SU-DHL-6 (cell line): ENCODE results near the gene ACKR2.

Source experiments
- H2AFZ ChIP-seq: fragments of 200-600 bp; sonication (generic); 2 replicates; pipeline ENCODE4 v1.6.1; 2014; ENCODE audit warnings: low read depth, mild to moderate bottlenecking, moderate library complexity, mixed read lengths, antibody characterized with exemption, low read length; ENCODE audit not compliant: severe bottlenecking
- H3F3A ChIP-seq: fragments of 200-600 bp; shearing (Covaris generic); 2 replicates; pipeline ENCODE4 v1.6.0; 2016; ENCODE audit warnings: antibody characterized with exemption, mild to moderate bottlenecking; ENCODE audit not compliant: insufficient read depth
- H3K27ac ChIP-seq: fragments of 200-600 bp; sonication (generic); 2 replicates; pipeline ENCODE4 v1.5.1; 2016; ENCODE audit warnings: low read depth, mild to moderate bottlenecking, low read length, moderate library complexity, mixed read lengths
- H3K27me3 ChIP-seq: fragments of 200-600 bp; sonication (generic), shearing (Covaris generic); 2 replicates; pipeline ENCODE4 v1.6.0; 2014; ENCODE audit warnings: mild to moderate bottlenecking, low read length
- H3K36me3 ChIP-seq: fragments of 200-600 bp; sonication (generic); 2 replicates; pipeline ENCODE4 v1.6.1; 2014; ENCODE audit warnings: mild to moderate bottlenecking, low read length, mixed read lengths
- H3K4me2 ChIP-seq: fragments of 300-600, 200-600 bp; shearing (Covaris generic), sonication (generic); 2 replicates; pipeline ENCODE4 v1.6.0; 2014; ENCODE audit warnings: low read length, low read depth, mild to moderate bottlenecking; ENCODE audit not compliant: poor library complexity, severe bottlenecking
- H3K4me3 ChIP-seq: fragments of 200-600 bp; sonication (generic); 2 replicates; pipeline ENCODE4 v1.5.1; 2014; ENCODE audit warnings: antibody characterized with exemption, low read length, mild to moderate bottlenecking, mixed read lengths; ENCODE audit not compliant: insufficient read depth, poor library complexity, severe bottlenecking
- H3K79me2 ChIP-seq: fragments of 200-600 bp; sonication (generic); 2 replicates; pipeline ENCODE4 v1.6.1; 2014; ENCODE audit warnings: mild to moderate bottlenecking, low read length, moderate library complexity; ENCODE audit not compliant: insufficient read depth
- H3K9ac ChIP-seq: fragments of 200-600 bp; sonication (generic); 2 replicates; pipeline ENCODE4 v1.7.0; 2014; ENCODE audit warnings: mild to moderate bottlenecking, low read length
- H3K9me2 ChIP-seq: fragments of 200-600 bp; sonication (generic); replicated peaks from 2 replicates; pipeline ENCODE4 v1.6.1; 2014; ENCODE audit warnings: low read length; ENCODE audit not compliant: insufficient read depth
- H3K9me3 ChIP-seq: fragments of 200-600 bp; sonication (generic); 2 replicates; pipeline ENCODE4 v1.6.1; 2014; ENCODE audit warnings: low read length, mixed read lengths; ENCODE audit not compliant: insufficient read depth
- H4K20me1 ChIP-seq: fragments of 200-600 bp; sonication (generic); 2 replicates; pipeline ENCODE4 v1.6.1; 2014; ENCODE audit warnings: low read depth, mild to moderate bottlenecking, antibody characterized with exemption, low read length, moderate library complexity, mixed read lengths
- EZH2phosphoT487 ChIP-seq: fragments of 200-600 bp; sonication (generic), shearing (Covaris generic); conservative IDR thresholded peaks from 2 replicates; pipeline ENCODE4 v1.6.1; 2018; ENCODE audit warnings: mild to moderate bottlenecking, antibody characterized with exemption, low read length, moderate library complexity, mixed read lengths
- TF ChIP-seq, protein P1 (sequence below): fragments of 200-600 bp; sonication (generic); IDR thresholded peaks from one replicate; pipeline ENCODE4 v1.5.1; 2017; ENCODE audit warnings: antibody characterized with exemption, mild to moderate bottlenecking, low read length, moderate library complexity; ENCODE audit not compliant: insufficient read depth, poor library complexity, severe bottlenecking

The ACKR2 gene

DNA sequence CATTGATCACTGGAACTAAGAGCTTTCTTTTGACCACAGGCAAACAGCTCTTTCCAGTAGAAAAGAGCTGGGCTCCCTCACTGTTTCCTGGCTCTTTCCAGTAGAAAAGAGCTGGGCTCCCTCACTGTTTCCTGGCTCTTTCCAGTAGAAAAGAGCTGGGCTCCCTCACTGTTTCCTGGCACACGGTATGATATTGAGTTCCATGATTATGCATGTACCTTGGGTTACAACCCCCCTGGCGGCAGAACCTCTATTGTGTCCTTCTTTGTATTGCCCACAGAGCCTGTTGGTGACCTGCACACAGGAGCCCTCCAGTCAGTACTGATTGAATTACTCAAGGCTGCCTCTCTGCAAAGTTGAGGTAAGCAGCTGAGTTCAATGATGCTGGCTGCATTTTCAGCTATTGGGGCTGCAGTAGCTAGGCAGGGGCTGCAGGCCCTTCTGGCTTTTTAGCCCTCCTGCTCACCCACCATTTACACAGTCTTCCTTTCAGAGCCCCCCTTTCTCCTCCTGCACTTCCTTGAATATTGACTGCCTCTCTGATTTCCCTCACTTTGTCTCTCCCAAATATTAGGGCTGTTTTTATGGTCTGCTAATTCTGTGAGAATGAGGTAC lies 10.2 kb downstream of the ACKR2 start:
- no peak overlapping the region for H3K9ac ChIP-seq
- H3K9me2 ChIP-seq, result no peaks in the 10 kb centered on the region
- H3K9me3 ChIP-seq, result no peaks in the 10 kb centered on the region
- no peaks in the 10 kb centered on the region for H3K36me3 ChIP-seq
- no peak for TF ChIP-seq EZH2phosphoT487
- TF ChIP-seq, protein P1, sequence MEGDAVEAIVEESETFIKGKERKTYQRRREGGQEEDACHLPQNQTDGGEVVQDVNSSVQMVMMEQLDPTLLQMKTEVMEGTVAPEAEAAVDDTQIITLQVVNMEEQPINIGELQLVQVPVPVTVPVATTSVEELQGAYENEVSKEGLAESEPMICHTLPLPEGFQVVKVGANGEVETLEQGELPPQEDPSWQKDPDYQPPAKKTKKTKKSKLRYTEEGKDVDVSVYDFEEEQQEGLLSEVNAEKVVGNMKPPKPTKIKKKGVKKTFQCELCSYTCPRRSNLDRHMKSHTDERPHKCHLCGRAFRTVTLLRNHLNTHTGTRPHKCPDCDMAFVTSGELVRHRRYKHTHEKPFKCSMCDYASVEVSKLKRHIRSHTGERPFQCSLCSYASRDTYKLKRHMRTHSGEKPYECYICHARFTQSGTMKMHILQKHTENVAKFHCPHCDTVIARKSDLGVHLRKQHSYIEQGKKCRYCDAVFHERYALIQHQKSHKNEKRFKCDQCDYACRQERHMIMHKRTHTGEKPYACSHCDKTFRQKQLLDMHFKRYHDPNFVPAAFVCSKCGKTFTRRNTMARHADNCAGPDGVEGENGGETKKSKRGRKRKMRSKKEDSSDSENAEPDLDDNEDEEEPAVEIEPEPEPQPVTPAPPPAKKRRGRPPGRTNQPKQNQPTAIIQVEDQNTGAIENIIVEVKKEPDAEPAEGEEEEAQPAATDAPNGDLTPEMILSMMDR, result no peak
- H3K4me3 ChIP-seq, result no peak overlapping the region
- H3K4me2 ChIP-seq, result no peak overlapping the region
- H3K27ac ChIP-seq, result no peak overlapping the region
- no peaks in the 10 kb centered on the region for H3K27me3 ChIP-seq
- no peak overlapping the region for H2AFZ ChIP-seq
- H3K79me2 ChIP-seq, result no peaks in the 10 kb centered on the region
- no peaks in the 10 kb centered on the region for H3F3A ChIP-seq
- H4K20me1 ChIP-seq, result no peaks in the 10 kb centered on the region

DNA sequence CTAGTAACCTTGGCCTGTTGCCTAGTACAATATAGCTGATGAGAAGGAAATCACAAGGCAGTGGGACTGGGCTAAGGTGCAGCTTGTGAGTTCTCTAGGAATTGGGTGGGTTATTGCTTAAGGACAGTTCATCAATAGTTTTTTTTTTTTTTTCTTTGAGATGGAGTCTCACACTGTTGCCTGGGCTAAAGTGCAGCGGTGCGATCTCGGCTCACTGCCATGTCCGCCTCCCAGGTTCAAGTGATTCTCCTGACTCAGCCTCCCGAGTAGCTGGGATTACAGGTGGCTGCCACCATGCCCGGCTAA lies 11.5 kb downstream of the ACKR2 start:
- H3K9ac ChIP-seq, result no peak overlapping the region
- no peak overlapping the region for H3K4me3 ChIP-seq
- H2AFZ ChIP-seq, result no peak overlapping the region

DNA sequence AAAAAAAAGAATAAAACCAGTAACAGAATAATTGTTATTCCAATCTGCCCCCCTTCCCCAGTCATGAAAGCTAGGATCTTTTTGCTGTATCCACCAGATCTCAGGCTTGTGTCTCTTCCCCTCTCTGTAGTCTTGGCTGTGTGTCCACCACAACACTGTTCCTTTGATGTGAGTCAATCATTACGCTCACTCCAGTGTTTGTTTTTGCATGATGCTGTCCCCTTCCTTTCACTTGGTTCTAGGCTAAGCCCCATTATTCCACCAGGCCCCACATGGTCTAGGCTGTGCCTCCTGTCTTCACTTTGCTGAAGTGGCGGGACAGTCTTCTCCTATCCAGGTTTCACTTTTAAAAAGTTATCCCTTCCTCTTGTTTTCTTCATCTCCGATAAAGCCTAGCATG lies 13.6 kb downstream of the ACKR2 start:
- Histone ChIP-seq H4K20me1 (no peaks in the 10 kb centered on the region), H3K27ac (no peak overlapping the region), H3F3A (no peaks in the 10 kb centered on the region), H3K4me2 (no peak overlapping the region), H3K36me3 (no peaks in the 10 kb centered on the region), H3K27me3 (no peaks in the 10 kb centered on the region), H2AFZ (no peak overlapping the region), H3K4me3 (no peak overlapping the region), H3K79me2 (no peaks in the 10 kb centered on the region), H3K9me3 (no peaks in the 10 kb centered on the region), H3K9me2 (no peaks in the 10 kb centered on the region), H3K9ac (no peak overlapping the region)
- TF ChIP-seq EZH2phosphoT487, result no peak
- TF ChIP-seq, protein P1, result no peak

More for the DNA sequence above, 11.5 kb downstream of the ACKR2 start:
- no peak overlapping the region for H3K27ac ChIP-seq
- H3K9me3 ChIP-seq, result no peaks in the 10 kb centered on the region
- TF ChIP-seq, protein P1, result no peak
- no peak for TF ChIP-seq EZH2phosphoT487
- no peak overlapping the region for H3K4me2 ChIP-seq
- no peaks in the 10 kb centered on the region for H4K20me1 ChIP-seq
- no peaks in the 10 kb centered on the region for H3K9me2 ChIP-seq
- no peaks in the 10 kb centered on the region for H3K79me2 ChIP-seq
- no peaks in the 10 kb centered on the region for H3K27me3 ChIP-seq
- no peaks in the 10 kb centered on the region for H3F3A ChIP-seq
- no peaks in the 10 kb centered on the region for H3K36me3 ChIP-seq
